Motor neuron (in vitro differentiated cells): Measurements from ENCODE around the gene MAS1L. TPM values are rescaled to one million over a fixed set of nuclear protein-coding genes. Genes with fewer than 3 reads are reported as not detected.
"Not testable (repeated sequence)": the region's sequence is repeated elsewhere in the genome, so short reads cannot be mapped to it uniquely, and the experiment has no call there.

Source experiments
- ATAC-seq, 8 experiments: fragments of 200-7000 bp; cut with Tn5 transposase; replicated peaks in 6 of 8; 2 replicates each; pipeline ENCODE4 v1.8.0; 2021; ENCODE audit warnings: mild to moderate bottlenecking in 8 of 8, moderate library complexity in 8 of 8
- H3K27ac ChIP-seq, 2 donors: fragments of 250-450 bp; sonication (Bioruptor Pico); 2 replicates each; pipeline ENCODE4 v1.9.0; 2021; ENCODE audit warnings: antibody characterized with exemption in 2 of 2, mild to moderate bottlenecking in 2 of 2, moderate library complexity in 1 of 2
- H3K4me1 ChIP-seq, 2 donors: fragments of 250-450 bp; sonication (Bioruptor Pico); replicated peaks in 1 of 2; 2 replicates each; pipeline ENCODE4 v1.6.1; 2021; ENCODE audit warnings: antibody characterized with exemption in 2 of 2, mild to moderate bottlenecking in 2 of 2, moderate library complexity in 1 of 2
- H3K4me3 ChIP-seq, 5 donors: fragments of 250-450 bp; sonication (Bioruptor Pico); 2 replicates each; pipeline ENCODE4 v1.9.0; 2021; ENCODE audit warnings: antibody characterized with exemption in 5 of 5, mild to moderate bottlenecking in 5 of 5, moderate library complexity in 4 of 5
- WGBS, 10 experiments: fragments of 450-650 bp; shearing (Covaris generic); methylation state at CpG; one replicate each; pipeline ENCODE4 v1.0.0; 2022; 5-methylcytosine and 5-hydroxymethylcytosine counted together
- in situ Hi-C, 9 experiments: fragments of 400-800 bp; cut with MboI; loops; one replicate each; pipeline ENCODE4 v1.15.0; 2021; ENCODE audit warnings: low sequenced_read_pairs in 9 of 9, low pct_unique_long_range_greater_than_20kb in 2 of 9; ENCODE audit not compliant: unreplicated experiment in 9 of 9
- total RNA-seq, 8 experiments: library from RNA; unstranded; fragments of 300-600 nt; gene quantifications; 2 replicates each; pipeline versions ENCODE4 v1.2.3 to v1.2.4, GENCODE V29; 2022

Gene MAS1L
- total RNA-seq, 8 experiments from 2014 or later = 0.14 to 0.28 TPM; not detected in 6

GRCh38 chr6:29462022-29462421 lies 25.7 kb downstream of the MAS1L start:
- Histone ChIP-seq H3K4me1 (no peaks in the 10 kb centered on the region), H3K4me3 (no peak overlapping the region), H3K27ac (no peak overlapping the region)
- no peak for ATAC-seq
- in situ Hi-C loops = no loop called here
- WGBS, 10 experiments = 0 to 80% (median 68%) methylated on average over 1 to 3 of the region's 6 CpGs; no CpG with 5 or more reads in 6 of the 10 experiments

- H3K4me1 ChIP-seq = no peaks in the 10 kb centered on the region
- H3K4me3 ChIP-seq = no peak overlapping the region
- ATAC-seq = no peak
These were observed 26.5 kb downstream of the MAS1L start for GRCh38 chr6:29461021-29461814.

GRCh38 chr6:29456971-29457370 lies 30.8 kb downstream of the MAS1L start, which contains the start of the genes OR11A1 and OR2H1:
OR11A1 (minus strand) TSS chr6:29457071; CDS start chr6:29427641, 29,430 bp downstream.
OR2H1 (plus strand) TSS chr6:29457155; CDS start chr6:29461770, 4,615 bp downstream.
- in situ Hi-C loops = no loop called here
- no peak within 1 kb of the TSS for H3K27ac ChIP-seq
- H3K4me3 ChIP-seq = no peak within 1 kb of the TSS
- H3K4me1 ChIP-seq = no peaks in the 10 kb centered on the region
- no peak for ATAC-seq
- WGBS, 10 experiments = 0 to 72% (median 0%) methylated on average over 1 to 2 of the region's 2 CpGs; no CpG with 5 or more reads in 3 of the 10 experiments

More at GRCh38 chr6:29461021-29461814, 26.5 kb downstream of the MAS1L start:
- H3K27ac ChIP-seq = no peak overlapping the region
- in situ Hi-C loops = no loop called here
- 21 to 100% (median 63%) methylated on average over 1 to 5 of the region's 5 CpGs for WGBS, 10 experiments

- Histone ChIP-seq H3K4me1 (no peaks in the 10 kb centered on the region), H3K4me3 (no peak overlapping the region), H3K27ac (no peak overlapping the region)
- no peak for ATAC-seq
- in situ Hi-C loops = no loop called here
- 4 to 86% (median 76%) methylated on average over 1 to 3 of the region's 3 CpGs; no CpG with 5 or more reads in 1 of the 10 experiments for WGBS, 10 experiments
These were observed 36.1 kb downstream of the MAS1L start for GRCh38 chr6:29451471-29452193.

- Histone ChIP-seq H3K27ac (no peak overlapping the region), H3K4me3 (no peak overlapping the region), H3K4me1 (no peaks in the 10 kb centered on the region)
- in situ Hi-C loops = no loop called here
- no peak for ATAC-seq
- 0 to 60% (median 25%) methylated on average over 1 of the region's 1 CpG; no CpG with 5 or more reads in 6 of the 10 experiments for WGBS, 10 experiments
These were observed 40.1 kb downstream of the MAS1L start for GRCh38 chr6:29447670-29448069.

- ATAC-seq, H3K27ac ChIP-seq, H3K4me3 ChIP-seq, in situ Hi-C loops, H3K4me1 ChIP-seq: not testable (repeated sequence)
- WGBS, 10 experiments = 0 to 100% (median 60%) methylated on average over 1 of the region's 1 CpG; no CpG with 5 or more reads in 3 of the 10 experiments
These were observed 43.7 kb downstream of the MAS1L start for GRCh38 chr6:29444031-29444430.

- 0 to 100% (median 40%) methylated on average over 1 of the region's 1 CpG; no CpG with 5 or more reads in 3 of the 10 experiments for WGBS, 10 experiments
- Histone ChIP-seq H3K4me3 (no peak overlapping the region), H3K4me1 (no peaks in the 10 kb centered on the region), H3K27ac (no peak overlapping the region)
- ATAC-seq = no peak
- in situ Hi-C loops = no loop called here
These were observed 45.0 kb downstream of the MAS1L start for GRCh38 chr6:29442719-29443118.

GRCh38 chr6:29439006-29439405 lies 48.8 kb downstream of the MAS1L start, which contains the start of gene OR10C1:
OR10C1 (plus strand) TSS chr6:29439306; CDS start chr6:29440016, 710 bp downstream.
- in situ Hi-C loops = no loop called here
- no peak for ATAC-seq
- no peak within 1 kb of the TSS for H3K4me3 ChIP-seq
- no peak within 1 kb of the TSS for H3K27ac ChIP-seq
- no peaks in the 10 kb centered on the region for H3K4me1 ChIP-seq

- ATAC-seq, H3K4me1 ChIP-seq, H3K4me3 ChIP-seq, in situ Hi-C loops, H3K27ac ChIP-seq: not testable (repeated sequence)
- WGBS, 10 experiments = 0 to 95% (median 93%) methylated on average over 1 to 14 of the region's 18 CpGs; no CpG with 5 or more reads in 3 of the 10 experiments
These were observed 51.0 kb downstream of the MAS1L start for GRCh38 chr6:29436730-29437129.

Other genes with a start within 250 kb of the MAS1L start
- gene OR14J1, start 186.3 kb downstream of the MAS1L start, total RNA-seq = under 1 TPM in 6 of 8 experiments, not detected in 2; 0.05 to 0.43 (median 0.12) TPM
- gene OR5V1, start 119.1 kb downstream of the MAS1L start, total RNA-seq = under 1 TPM in 4 of 8 experiments, not detected in 4; 0.09 to 0.40 (median 0.27) TPM
- under 1 TPM in 2 of 8 experiments, not detected in 6; 0.09 to 0.14 TPM for gene OR12D3, start 112.7 kb downstream of the MAS1L start, total RNA-seq
- under 1 TPM in 1 of 8 experiments, not detected in 7; 0.66 TPM for gene OR12D2, start 92.3 kb downstream of the MAS1L start, total RNA-seq
- under 1 TPM in 1 of 8 experiments, not detected in 7; 0.19 TPM for gene OR12D1, start 73.0 kb downstream of the MAS1L start, total RNA-seq
- 1 to 10 TPM in 1 of 8 experiments, under 1 TPM in 5, not detected in 2; 0.23 to 1.2 (median 0.41) TPM for gene OR10C1, start 48.6 kb downstream of the MAS1L start, total RNA-seq
- under 1 TPM in 3 of 8 experiments, not detected in 5; 0.08 to 0.28 (median 0.28) TPM for gene OR11A1, start 30.9 kb downstream of the MAS1L start, total RNA-seq
- gene OR2H1, start 30.8 kb downstream of the MAS1L start, total RNA-seq = under 1 TPM in 5 of 8 experiments, not detected in 3; 0.05 to 0.76 (median 0.27) TPM
- 1 to 10 TPM in 3 of 8 experiments, under 1 TPM in 2, not detected in 3; 0.56 to 9.4 (median 1.9) TPM for gene UBD, start 71.8 kb upstream of the MAS1L start, total RNA-seq
- 1 to 10 TPM in 1 of 8 experiments, under 1 TPM in 7; 0.20 to 1.4 (median 0.55) TPM for gene OR2H2, start 97.2 kb upstream of the MAS1L start, total RNA-seq
- gene GABBR1, start 145.2 kb upstream of the MAS1L start, total RNA-seq = 10 to 100 TPM in 7 of 8 experiments, 1 to 10 TPM in 1; 6.4 to 53.2 (median 40.3) TPM
- under 1 TPM in 3 of 8 experiments, not detected in 5; 0.31 to 0.85 (median 0.84) TPM for gene MOG, start 169.1 kb upstream of the MAS1L start, total RNA-seq
- under 1 TPM in 3 of 8 experiments, not detected in 5; 0.17 to 0.84 (median 0.19) TPM for gene ZFP57, start 193.2 kb upstream of the MAS1L start, total RNA-seq
- 100 to 1,000 TPM in 1 of 8 experiments, 10 to 100 TPM in 2, 1 to 10 TPM in 1, under 1 TPM in 2, not detected in 2; 0.27 to 155 (median 15.2) TPM for gene HLA-F, start 235.5 kb upstream of the MAS1L start, total RNA-seq